ENCODE data around the gene MPZL3.

- TF ChIP-seq CTCF (IDR thresholded peaks at IDR 0.05; ENCODE audit: low read depth, low read length) (no peak), EZH2phosphoT487 (IDR thresholded peaks at IDR 0.05; ENCODE audit: low read depth) (no peak)
Measured at GRCh38 chr11:118227865-118228785, 24.0 kb downstream of the MPZL3 start.

All from OCI-LY3 (cell line).